Measurements from ENCODE around the gene SP100.
"Not testable (repeated sequence)": the region's sequence is repeated elsewhere in the genome, so short reads cannot be mapped to it uniquely, and the experiment has no call there.

Gene SP100

DNA sequence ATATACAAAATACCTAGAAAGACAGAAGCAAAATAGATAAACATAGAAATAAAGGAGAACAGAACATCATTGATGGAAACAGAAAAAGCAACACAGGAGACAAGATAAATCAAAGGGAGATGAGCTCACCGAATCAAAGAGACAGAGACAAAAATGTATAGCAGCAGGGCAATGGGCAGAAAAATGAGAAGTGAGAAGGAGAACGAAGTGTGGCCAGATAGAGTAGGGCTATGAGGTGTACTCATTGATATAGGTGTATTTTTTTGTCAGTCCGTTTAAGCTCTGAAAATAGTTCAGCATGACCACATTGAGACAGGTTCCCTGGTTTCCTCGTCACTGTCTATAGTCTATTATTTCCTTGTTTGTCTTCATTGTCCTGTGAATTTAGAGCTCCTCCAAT, 55.1 kb downstream of the SP100 start:
- DNase-seq = no peak

DNA sequence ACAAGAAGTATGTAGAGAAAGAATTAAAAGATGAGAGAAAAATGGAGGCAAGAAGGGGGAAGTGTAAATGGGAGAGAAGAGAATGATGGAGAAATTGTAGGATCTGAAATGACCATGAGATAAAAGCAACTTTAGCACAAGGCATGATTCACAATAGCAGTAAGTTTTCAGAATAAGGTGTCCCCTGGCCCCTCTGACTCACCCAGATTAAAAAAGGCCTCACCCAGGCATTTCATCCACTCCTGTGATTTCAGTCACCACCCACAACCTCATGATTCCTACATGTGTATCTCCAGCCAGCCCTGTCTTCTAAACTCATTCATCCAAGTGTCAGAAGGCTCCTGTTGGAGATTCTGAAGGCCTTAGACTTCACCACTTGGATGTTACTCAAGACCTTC, 56.6 kb downstream of the SP100 start:
- no peak for DNase-seq

DNA sequence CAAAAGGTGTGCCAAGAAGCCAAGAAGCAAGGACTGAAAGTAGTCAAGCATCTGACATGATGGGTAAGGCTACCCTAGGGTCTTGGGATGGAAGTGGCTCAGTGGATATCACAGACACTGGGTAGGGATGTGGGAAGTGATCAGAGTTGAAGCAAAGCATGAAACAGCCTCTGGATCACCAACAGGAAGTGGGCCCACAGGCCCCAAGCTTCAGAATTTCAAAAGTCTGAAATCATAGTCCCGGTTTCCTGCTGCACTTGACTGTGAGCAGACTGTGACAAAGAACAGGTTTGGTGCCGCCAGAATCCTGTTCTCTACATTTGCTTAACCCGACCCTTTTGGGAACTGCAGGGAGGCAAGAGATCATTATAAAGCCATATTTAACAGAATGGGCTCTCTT, 57.4 kb downstream of the SP100 start:
- DNase-seq = no peak

DNA sequence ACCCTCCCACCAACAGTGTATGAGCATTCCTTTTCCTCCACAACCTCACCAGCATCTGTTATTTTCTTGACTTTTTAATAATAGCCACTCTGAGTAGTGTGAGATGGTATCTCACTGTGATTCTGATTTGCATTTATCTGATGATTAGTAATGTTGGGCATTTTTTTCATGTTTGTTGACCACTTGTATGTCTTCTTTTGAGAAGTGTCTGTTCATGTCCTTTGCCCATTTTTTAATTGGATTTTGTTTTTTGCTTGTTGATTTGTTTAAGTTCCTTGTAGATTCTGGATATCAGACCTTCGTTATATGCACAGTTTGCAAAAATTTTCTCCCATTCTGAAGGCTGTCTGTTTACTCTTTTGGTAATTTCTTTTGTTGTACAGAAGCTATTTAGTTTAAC, 59.1 kb downstream of the SP100 start:
- no peak for DNase-seq

DNA sequence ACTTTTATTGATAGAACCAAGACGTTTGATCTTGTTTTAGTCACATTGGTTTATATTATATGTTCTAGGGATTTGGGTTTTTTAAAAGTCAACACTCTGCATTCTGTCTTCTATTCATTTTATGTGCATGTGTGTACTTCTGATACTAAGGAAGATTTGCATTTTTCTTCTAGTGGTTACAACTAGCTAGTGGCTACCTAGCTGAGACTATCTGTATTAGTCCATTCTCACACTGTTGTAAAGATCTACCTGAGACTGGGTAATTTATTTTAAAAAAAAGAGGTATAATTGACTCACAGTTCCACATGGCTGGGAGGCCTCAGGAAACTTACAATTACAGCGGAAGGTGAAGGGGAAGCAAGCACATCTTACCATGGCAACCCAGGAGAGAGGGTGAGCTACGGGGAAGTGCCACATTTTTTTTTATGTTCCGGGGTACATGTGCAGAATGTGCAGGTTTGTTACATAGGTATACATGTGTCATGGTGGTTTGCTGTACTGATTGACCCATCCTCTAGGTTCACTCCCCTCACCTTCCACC, 69.9 kb downstream of the SP100 start:
- DNase-seq = no peak

DNA sequence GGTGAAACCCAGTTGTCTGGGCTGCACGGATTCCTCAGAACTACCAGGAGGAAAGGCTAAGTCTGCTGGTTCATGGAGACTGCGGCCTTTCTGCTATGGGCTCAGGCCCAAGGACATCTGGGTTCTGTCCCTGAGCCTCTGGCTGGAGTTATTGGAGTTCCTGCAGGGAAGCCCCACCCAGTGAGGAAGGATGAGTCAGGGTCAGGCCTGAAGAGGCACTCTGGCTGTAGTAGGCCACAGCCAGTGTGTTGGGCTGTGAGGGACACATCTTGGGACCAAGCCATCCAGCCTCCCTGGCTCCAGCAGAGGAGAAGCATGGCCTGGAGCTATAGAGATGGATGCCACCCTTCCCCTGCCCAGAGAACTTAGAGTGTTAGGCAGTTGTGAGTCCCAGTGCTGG, 75.2 kb downstream of the SP100 start:
- not testable (repeated sequence) for DNase-seq

DNA sequence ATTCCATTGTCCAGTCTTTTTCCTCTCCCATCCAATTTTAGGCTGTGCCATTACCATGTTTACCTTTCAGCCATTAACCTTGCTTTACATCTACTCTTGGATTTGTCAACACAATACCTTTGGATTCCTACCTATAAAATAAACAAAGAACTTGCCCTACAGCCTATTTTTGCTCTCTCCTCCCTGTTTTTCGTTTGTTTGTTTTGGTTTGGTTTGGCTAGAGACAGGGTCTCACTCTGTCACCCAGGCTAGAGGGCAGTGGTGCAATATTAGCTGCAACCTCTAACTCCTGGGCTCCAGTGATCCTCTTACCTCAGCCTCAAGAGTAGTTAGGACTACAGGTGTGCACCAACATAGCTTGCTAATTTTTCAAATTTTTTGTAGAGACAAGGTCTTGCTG, 76.1 kb downstream of the SP100 start:
- DNase-seq = no peak

DNA sequence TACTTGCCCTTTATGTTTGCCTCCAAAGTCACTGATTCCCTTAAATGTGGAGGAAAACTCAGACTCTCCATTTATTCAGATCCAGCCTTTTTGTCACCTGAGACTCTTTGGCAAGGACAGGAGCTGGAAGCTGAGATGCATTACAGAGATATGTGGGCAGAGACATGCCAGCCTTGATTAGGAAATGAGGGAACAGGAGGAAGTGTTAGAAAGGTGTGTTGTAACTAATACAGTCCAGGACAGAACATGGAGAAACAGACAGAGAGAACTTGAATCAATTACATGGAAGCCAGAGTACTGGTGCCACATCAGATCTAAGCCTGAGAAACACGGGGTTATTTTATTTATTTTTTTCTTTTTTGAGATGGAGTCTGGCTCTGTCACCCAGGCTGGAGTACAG, 79.0 kb downstream of the SP100 start:
- no peak for DNase-seq

DNA sequence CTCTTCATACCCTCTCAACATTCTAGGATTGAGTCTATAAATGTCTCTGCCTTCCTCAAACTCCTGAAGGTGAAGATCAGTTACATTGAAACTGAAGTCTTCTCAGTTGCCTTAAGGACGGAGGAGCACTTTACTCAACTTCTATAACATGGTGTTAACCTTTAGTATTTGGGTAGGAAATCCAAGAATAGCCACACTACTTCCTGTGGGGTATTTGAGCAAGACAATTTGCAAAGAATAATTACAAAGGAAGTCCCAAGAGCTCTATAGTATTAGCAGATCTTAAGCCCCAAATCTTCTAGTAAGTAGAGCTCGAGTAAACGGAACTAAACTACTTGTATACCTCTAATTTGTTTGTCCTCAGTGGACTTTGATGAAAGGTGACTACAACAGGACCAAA, 80.9 kb downstream of the SP100 start:
- DNase-seq = no peak

DNA sequence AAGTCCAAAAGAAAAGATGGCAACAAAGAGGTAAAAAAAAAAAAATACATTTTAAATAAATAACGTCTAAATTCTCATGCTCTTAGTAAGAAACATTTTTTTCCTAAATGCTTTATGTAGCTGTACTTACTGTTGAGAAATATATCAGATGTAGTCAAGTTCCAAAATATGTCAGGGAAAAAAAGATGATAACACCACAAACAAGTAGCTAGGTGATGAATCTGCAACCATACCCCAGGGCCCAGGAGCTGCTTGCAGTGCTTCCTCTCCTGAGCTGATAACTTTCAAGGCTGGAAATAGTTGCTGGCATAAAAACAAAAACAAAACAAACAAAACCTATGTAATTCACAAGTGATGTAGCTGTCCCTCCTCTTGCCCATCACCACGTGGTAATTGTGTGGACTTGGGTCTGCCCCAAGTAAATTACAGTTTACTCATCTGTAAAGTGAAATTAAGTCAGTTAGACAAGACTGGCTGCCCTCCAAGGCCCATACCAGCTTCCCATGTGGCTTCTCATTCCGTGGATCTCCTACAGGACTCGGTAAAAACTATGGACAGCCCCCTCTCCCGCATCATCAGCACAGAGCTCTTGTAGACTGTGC, 82.6 kb downstream of the SP100 start:
- DNase-seq = no peak

DNA sequence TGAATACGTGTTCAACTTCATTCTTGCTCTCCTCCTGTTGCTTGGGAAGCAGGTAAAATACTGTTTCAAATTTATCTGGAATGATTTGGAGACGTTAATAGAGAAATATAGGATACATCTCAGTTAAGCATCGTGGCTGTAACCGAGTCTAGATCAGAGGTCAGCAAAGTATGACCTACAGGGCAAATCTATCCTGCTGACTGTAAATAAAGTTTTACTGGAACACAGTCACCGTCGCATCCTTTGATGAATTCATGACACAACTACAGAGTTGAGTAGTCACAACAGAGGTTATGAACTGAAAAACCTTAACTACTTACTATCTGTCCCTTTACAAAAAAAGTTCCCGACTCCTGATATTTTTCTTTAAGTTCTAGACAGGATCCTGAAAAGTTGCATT, 86.6 kb downstream of the SP100 start:
- no peak for DNase-seq

DNA sequence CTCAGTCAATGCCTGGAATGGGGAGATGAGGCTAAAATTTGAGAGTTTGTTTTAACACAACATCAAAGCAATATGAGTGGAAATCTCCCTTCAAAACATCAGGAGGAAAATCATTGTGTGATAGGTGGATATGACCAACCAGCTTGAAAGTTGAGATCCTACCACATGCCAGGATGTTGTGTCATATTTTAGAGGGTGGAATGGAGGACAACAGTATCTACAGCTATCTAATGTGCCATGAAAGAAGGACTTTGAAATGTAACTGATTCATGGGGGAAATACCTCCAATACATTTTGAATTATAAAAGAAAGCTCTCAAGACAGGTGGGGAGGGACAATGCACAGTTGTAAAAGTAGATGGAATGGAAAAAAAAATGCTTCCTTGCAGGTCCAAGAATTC, 87.8 kb downstream of the SP100 start:
- DNase-seq = no peak

DNA sequence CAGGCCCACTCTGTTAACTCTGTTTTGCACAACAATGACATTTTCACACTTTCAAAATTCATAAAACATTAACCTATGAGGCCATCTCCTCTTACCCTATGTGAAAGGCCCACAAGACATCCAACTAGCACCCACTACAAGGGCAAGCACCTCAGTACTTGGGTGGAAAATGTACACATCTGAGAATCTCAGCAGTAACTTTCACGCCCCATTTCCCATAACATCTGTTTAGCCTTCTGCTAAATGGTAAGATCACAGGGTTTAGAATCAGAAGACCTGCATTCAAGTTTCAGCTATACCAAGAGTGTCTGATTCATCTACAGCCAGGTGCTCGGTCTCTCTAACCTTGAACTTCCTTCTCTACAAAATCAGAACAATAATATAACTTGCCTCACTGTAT, 89.2 kb downstream of the SP100 start:
- no peak for DNase-seq

DNA sequence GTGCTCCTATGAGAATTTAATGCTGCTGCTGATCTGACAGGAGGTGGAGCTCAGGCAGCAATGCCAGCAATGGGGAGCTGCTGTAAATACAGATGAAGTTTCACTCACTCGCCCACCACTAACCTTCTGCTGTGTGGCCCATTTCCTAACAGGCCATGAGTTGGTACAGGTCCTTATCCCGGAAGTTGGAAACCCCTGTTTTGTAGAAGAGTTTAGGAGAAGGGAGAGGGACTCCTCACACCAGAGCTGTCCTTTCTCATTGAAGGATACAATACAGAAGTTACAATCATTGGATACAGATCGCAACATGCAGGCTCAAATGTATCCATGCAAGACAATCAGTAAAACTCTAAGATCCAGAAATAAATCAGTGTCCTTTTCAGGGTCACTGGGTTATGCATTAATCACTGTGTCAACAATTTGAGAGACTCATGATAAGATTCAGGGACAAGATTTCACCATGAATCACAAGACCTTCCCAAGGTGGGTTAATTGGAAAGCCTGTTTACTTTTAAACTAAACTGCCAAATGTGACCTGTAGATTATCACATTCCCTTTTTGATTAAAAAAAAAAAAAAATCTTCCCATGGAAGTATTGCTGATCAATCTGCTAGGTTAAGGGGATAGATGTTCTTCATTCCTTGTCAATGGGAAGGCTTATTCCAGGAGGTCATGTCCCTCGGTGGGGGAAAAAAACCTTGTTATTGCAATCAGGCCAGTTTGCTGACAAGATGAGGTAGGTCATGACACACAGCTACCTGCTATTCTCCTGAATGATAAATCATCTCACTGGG, 97.2 kb downstream of the SP100 start:
- no peak for DNase-seq

DNA sequence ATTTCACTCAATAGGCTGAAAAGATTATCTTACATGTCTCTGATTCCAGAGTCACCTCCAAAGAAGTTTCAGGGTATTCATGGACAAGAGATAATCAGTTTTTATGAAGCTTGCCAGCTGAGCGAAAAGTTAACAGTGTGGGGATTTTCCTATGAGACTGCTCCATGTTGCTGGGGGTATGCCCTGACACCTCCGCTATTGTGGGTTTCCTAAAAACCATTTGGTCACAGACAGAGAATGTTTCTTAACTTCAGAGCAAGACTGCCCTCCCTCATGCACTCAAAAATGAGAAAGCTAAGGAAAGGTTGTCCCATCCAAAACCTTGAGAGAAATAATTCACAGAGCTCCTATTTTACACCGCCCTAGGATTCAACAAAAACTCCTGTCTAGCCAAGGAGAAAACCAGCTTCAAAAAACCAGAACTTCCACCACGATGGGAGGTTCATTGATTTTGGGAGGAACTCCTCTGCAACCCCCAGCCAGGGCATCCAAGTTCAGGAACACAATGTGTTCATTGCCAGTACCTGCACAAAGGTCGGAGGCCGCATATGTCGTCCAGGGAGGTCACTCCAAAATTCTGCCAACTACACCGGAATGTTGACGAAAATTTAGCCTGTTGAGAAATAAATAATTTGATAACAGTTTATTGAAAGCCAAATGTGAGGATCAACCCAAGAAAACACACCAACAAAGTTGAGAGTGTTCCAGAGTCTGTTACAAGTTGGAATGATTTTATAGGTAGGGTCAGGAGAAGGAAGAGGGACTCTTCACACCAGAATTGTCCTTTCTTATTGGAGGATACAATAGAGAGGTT, 104.3 kb downstream of the SP100 start:
- DNase-seq = no peak

DNA sequence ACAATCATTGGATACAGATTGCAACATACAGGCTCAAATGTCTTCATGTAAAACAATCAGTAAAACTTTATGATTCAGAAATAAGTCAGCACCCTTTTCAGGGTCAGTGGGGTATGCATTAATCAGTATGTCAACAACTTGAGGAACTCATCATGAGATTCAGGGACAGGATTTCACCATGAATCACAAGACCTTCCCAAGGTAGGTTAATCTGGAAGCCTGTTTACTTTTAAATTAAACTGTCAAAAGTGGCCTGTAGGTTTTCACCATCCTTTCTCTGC, 104.8 kb downstream of the SP100 start:
- no peak for DNase-seq

DNA sequence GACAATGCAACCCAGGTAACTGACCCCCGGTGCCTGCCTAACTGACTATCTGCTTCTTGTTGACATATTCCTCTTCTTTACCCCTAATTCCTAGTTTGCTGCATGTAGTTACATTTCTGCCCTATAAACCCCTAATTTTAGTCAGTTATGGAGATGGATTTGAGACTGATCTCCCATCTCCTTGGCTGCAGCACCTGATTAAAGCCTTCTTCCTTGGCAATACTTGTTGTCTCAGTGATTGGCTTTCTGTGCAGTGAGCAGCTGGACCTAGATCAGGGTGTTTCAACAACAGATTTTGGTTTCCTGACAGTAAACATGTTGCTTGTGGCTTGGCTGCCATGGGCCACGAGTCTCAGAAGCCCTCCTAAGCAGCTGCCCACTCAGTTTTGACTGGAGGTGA, 105.4 kb downstream of the SP100 start:
- DNase-seq = no peak

DNA sequence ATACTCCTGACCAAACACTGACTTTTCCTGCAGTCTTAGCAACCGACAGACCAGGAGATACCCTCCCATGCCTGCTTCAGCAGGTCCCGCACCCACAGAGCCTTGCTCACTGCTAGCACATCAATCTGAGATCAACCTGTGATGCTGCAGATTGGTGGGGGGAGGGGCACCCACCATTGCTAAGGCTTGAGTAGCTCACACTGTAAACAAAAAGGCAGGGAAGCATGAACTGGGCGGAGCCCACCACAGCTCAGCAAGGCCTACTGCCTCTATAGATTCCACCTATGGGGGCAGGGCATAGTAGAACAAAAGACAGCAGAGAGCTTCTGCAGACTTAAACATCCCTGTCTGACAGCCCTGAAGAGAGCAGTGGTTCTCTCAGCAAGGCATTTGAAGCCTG, 109.7 kb downstream of the SP100 start:
- DNase-seq = no peak

DNA sequence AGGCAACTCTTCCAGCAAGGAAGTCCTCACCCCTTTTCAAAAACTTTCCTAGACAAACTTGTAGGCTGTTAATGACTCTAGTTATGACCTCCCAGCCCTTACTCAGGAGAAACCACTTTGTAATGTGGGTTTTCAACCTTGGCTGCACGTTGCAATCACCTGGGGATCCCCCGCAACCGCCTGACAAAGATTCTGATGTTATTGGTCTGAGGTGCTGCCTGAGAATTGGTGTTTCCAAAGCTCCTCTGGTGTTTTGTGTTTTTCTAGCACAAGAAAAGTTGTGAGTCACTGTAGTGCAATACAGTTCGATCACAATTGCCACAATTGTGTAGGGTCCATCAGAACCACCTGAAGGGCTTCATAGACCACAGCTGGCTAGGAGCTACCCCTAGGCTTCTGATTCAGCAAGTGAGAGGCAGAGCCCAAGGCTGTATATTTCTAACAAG, 121.6 kb downstream of the SP100 start:
- DNase-seq = no peak

DNA sequence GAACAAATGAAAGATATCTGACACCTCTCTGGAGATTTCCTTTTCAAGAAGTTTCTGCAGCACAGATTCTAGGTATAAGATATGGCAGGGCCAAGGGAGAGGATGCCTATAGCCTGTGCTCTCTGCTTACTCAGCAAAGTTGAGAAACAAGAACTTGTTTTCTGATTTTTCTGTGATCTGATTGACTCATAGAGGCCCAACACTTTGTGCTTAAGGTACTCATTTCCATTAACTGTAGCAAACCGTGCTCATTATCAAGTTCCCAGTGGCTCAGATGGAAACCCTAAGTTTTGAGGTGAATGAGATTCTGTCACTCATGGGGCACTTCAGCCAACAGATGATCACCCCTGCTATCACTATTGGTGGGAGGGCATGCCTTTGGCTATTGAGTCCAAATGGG, 124.3 kb downstream of the SP100 start:
- DNase-seq = no peak

DNA sequence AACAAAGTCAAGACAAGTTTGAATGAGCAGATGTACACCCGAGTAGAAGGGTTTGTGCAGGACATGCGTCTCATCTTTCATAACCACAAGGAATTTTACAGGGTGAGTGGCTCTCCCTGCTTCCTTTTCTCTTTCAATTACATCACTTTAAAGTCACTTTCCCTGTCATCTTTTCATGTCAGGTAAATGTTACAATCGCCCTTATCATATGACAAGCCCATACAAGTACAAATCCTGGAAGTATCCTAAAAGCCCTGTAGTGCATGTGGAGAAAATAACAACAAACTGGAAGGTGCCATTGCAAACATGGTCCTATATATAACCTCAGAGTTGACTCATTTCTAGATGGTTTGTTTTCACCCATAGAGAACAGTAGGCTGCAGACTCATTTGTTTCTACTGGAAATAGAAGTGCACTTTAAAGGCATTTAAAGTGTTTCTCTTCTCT, 126.0 kb downstream of the SP100 start:
- no peak for DNase-seq

DNA sequence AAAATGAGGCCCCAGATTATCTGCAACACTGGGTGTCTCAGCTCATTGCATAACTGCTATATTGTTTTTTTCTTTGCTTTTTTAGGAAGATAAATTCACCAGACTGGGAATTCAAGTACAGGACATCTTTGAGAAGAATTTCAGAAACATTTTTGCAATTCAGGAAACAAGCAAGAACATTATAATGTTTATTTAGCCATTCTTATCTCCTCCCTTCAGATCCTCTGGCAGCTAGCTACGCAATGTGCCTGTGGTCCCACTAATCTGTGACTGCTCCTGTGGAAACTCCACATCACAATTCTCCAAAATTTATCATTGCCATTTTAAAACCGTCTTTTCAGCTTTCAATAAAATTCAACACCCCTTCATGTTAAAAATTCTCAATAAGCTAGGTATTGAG, 126.8 kb downstream of the SP100 start:
- DNase-seq = no peak

DNA sequence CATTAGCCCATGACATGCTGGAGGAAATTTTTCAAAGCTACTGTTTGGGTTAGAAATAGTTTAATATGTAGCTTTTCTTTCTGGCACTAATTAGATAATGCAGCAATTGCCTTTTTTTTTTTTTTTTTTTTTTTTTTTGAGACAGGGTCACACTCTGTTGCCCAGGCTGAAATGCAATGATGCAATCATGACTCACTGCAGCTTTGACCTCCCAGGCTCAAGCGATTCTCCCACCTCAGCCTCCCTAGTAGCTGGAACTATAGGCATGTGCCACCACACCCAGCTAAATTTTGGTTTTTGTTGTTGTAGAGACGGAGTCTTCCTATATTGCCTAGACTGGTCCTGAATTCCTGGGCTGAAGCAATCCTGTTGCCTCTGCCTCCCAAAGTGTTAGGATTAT, 136.2 kb downstream of the SP100 start:
- no peak for DNase-seq

DNA sequence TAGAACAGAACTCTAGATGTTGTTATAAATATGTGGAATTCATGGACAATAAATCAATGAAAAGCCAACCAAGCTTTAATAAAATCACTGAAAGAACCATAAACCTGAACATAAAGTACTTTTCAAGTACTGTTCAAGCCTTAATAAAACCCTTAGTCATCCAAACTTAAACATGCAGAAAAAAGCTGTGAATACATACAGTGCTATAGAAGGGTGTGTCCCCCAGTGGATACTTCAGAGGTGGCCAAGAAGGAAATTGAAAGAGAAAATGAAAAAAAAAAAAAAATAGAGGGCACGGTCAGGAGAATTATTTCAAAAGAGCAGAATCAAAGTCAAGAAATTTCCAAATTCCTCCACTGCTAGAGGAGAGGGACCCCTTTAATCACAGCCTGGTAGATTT, 141.1 kb downstream of the SP100 start:
- DNase-seq = no peak

Data from islet precursor cell (in vitro differentiated cells).